CD14-positive monocyte (primary cell): Measurements from ENCODE around the gene SULT1B1. TPM values are rescaled to one million over a fixed set of nuclear protein-coding genes. Genes with fewer than 3 reads are reported as not detected.

Experiments used
- DNase-seq, 3 donors: peaks; one replicate each; pipeline ENCODE4 v3.0.0-alpha.2; 2011 to 2022
- H2AFZ ChIP-seq: 2 replicates; pipeline ENCODE4 v1.6.0; 2012; ENCODE audit warnings: mild to moderate bottlenecking, low read depth, low read length, inconsistent platforms; ENCODE audit not compliant: insufficient read depth, poor library complexity, severe bottlenecking
- H3K27ac ChIP-seq, 2 donors: 1 replicate in 1 of 2; 2 replicates in 1 of 2; pipeline ENCODE4 v1.5.1; 2012 to 2013; ENCODE audit warnings: low read length in 2 of 2, control low read depth in 1 of 2, inconsistent platforms in 1 of 2, low read depth in 1 of 2, mild to moderate bottlenecking in 1 of 2
- H3K27me3 ChIP-seq, 2 donors: one replicate each; pipeline versions ENCODE4 v1.6.0 to v1.6.1; 2011 to 2013; ENCODE audit warnings: low read length in 2 of 2; ENCODE audit not compliant: control insufficient read depth in 2 of 2, insufficient read depth in 2 of 2
- H3K36me3 ChIP-seq, 2 donors: replicated peaks in 1 of 2; 1 replicate in 1 of 2; 2 replicates in 1 of 2; pipeline versions ENCODE4 v1.5.1 to v1.6.1; 2012 to 2013; ENCODE audit warnings: low read length in 2 of 2, control low read depth in 1 of 2, inconsistent platforms in 1 of 2, mild to moderate bottlenecking in 1 of 2; ENCODE audit not compliant: insufficient read depth in 2 of 2, control insufficient read depth in 1 of 2
- H3K4me1 ChIP-seq, 2 donors: 1 replicate in 1 of 2; 2 replicates in 1 of 2; pipeline versions ENCODE4 v1.5.1 to v1.6.1; 2012 to 2013; ENCODE audit warnings: low read length in 2 of 2, control low read depth in 1 of 2, inconsistent platforms in 1 of 2, mild to moderate bottlenecking in 1 of 2, moderate library complexity in 1 of 2; ENCODE audit not compliant: insufficient read depth in 2 of 2, control insufficient read depth in 1 of 2
- H3K4me2 ChIP-seq: replicated peaks from 2 replicates; pipeline ENCODE3; 2012; ENCODE audit warnings: low read length, moderate library complexity, mild to moderate bottlenecking; ENCODE audit not compliant: poor library complexity, severe bottlenecking; ENCODE audit errors: extremely low read depth
- H3K4me3 ChIP-seq, 3 experiments: fragments of 200-600 bp in 1 of 3; sonication (generic) in 1 of 3; replicated peaks in 1 of 3; 1 replicate in 2 of 3; 2 replicates in 1 of 3; pipeline ENCODE4 v1.5.1; 2011 to 2013; ENCODE audit warnings: low read length in 3 of 3, mild to moderate bottlenecking in 3 of 3, control low read depth in 2 of 3, low read depth in 2 of 3, inconsistent platforms in 1 of 3, moderate library complexity in 1 of 3
- H3K79me2 ChIP-seq: 2 replicates; pipeline ENCODE4 v1.6.0; 2012; ENCODE audit warnings: mild to moderate bottlenecking, control low read depth, inconsistent platforms, low read length, moderate library complexity; ENCODE audit not compliant: insufficient read depth
- H3K9ac ChIP-seq: 2 replicates; pipeline ENCODE4 v1.6.0; 2017; ENCODE audit warnings: low read length, mild to moderate bottlenecking; ENCODE audit not compliant: insufficient read depth, poor library complexity, severe bottlenecking
- H3K9me3 ChIP-seq, 2 donors: replicated peaks in 1 of 2; 1 replicate in 1 of 2; 2 replicates in 1 of 2; pipeline versions ENCODE4 v1.5.1 to v1.6.1; 2012 to 2013; ENCODE audit warnings: low read length in 2 of 2, control low read depth in 1 of 2; ENCODE audit not compliant: control insufficient read depth in 1 of 2, insufficient read depth in 1 of 2
- H4K20me1 ChIP-seq: 2 replicates; pipeline ENCODE4 v1.6.0; 2012; ENCODE audit warnings: mild to moderate bottlenecking, low read length, control low read depth, moderate library complexity; ENCODE audit not compliant: insufficient read depth
- H3K27ac Mint-ChIP-seq, 7 donors: one replicate each; pipeline ENCODE4 v1.8.0; 2020; ENCODE audit warnings: mild to moderate bottlenecking in 7 of 7, mixed read lengths in 7 of 7, moderate library complexity in 6 of 7, inconsistent platforms in 2 of 7
- H3K27me3 Mint-ChIP-seq, 3 donors: one replicate each; pipeline ENCODE4 v1.8.0; 2021 to 2022; ENCODE audit warnings: low read depth in 3 of 3, mild to moderate bottlenecking in 3 of 3, mixed read lengths in 3 of 3, moderate library complexity in 3 of 3, inconsistent platforms in 1 of 3
- H3K36me3 Mint-ChIP-seq, 2 donors: one replicate each; pipeline ENCODE4 v1.8.0; 2020; ENCODE audit warnings: mixed read lengths in 2 of 2, inconsistent platforms in 1 of 2, mild to moderate bottlenecking in 1 of 2
- H3K4me1 Mint-ChIP-seq: one replicate; pipeline ENCODE4 v1.8.0; 2020; ENCODE audit warnings: mild to moderate bottlenecking, mixed read lengths
- H3K4me3 Mint-ChIP-seq, 2 donors: one replicate each; pipeline ENCODE4 v1.8.0; 2020; ENCODE audit warnings: mild to moderate bottlenecking in 2 of 2, mixed read lengths in 2 of 2, moderate library complexity in 1 of 2
- H3K9me3 Mint-ChIP-seq, 7 donors: one replicate each; pipeline ENCODE4 v1.8.0; 2020 to 2022; ENCODE audit warnings: mixed read lengths in 7 of 7, mild to moderate bottlenecking in 6 of 7, moderate library complexity in 6 of 7, inconsistent platforms in 2 of 7
- CTCF ChIP-seq: fragments of 200-600 bp; IDR thresholded peaks from one replicate; pipeline ENCODE4 v1.8.0; 2022; ENCODE audit warnings: antibody characterized with exemption, mild to moderate bottlenecking
- WGBS: methylation state at CpG from one replicate; pipeline ENCODE4 v1.1.5; 2013; ENCODE audit warnings: missing lambda C conversion rate; ENCODE audit not compliant: insufficient coverage; 5-methylcytosine and 5-hydroxymethylcytosine counted together
- intact Hi-C, 2 donors: fragments of 100-400 bp; cut with micrococcal nuclease; formaldehyde crosslinking; loops; one replicate each; pipeline versions ENCODE4 v1.15.0 to v1.15.1; 2023
- polyA plus RNA-seq, 3 donors: library from polyadenylated mRNA; depleted of rRNA in 1 of 3; unstranded in 2 of 3; stranded (reverse) in 1 of 3; fragments of 300-500 nt in 2 of 3; fragments of >200 nt in 1 of 3; fragmentation: Illumina TruSeq in 2 of 3; gene quantifications; 1 replicate in 2 of 3; 2 replicates in 1 of 3; pipeline ENCODE4 v1.2.3, GENCODE V29; 2012 to 2021

Gene SULT1B1
- polyA plus RNA-seq, 3 donors, result 3.4 to 15.6 (median 11.2) TPM

- no CpG with 5 or more reads among the region's 1 CpG for WGBS
- peak; percentile 38 to 63 (median 49) for DNase-seq
- intact Hi-C loops, result loop anchor here in 1 of 2 donors (5.0 kb wide), 1 partner anchor 193 kb away; no protein-coding TSS in a partner anchor
- H3K9ac ChIP-seq, result no peak overlapping the region
- no peaks in the 10 kb centered on the region for H4K20me1 ChIP-seq
- peaks cover 0 to 5% of the 10 kb centered on the region in 2 donors for H3K4me1 ChIP-seq
- H3K4me3 Mint-ChIP-seq, result no peak overlapping the region
- H3K79me2 ChIP-seq, result no peaks in the 10 kb centered on the region
- H3K9me3 Mint-ChIP-seq, result peaks cover 0 to 4% (median 0%) of the 10 kb centered on the region in 7 donors
- no peaks in the 10 kb centered on the region for H3K9me3 ChIP-seq
- H3K4me2 ChIP-seq, result peak overlapping the region; percentile 63
- no peak overlapping the region for H2AFZ ChIP-seq
- no peaks in the 10 kb centered on the region for H3K27me3 ChIP-seq
- peaks cover 0 to 1% of the 10 kb centered on the region in 2 donors for H3K36me3 Mint-ChIP-seq
- H3K4me3 ChIP-seq, result peak overlapping the region in 1 of 3 experiments; percentile 47
- no peak overlapping the region for H3K27ac ChIP-seq
- peaks cover 0 to 4% (median 4%) of the 10 kb centered on the region in 3 donors for H3K27me3 Mint-ChIP-seq
- peaks cover 6% of the 10 kb centered on the region for H3K4me1 Mint-ChIP-seq
- peak; percentile 83 for TF ChIP-seq CTCF
- H3K27ac Mint-ChIP-seq, result no peak overlapping the region
- H3K36me3 ChIP-seq, result no peaks in the 10 kb centered on the region
These were observed 70.8 kb downstream of the SULT1B1 start for GRCh38 chr4:69689599-69689998.

GRCh38 chr4:69684804-69685203 lies 75.6 kb downstream of the SULT1B1 start:
- no peaks in the 10 kb centered on the region for H3K79me2 ChIP-seq
- DNase-seq, result no peak
- Mint-ChIP-seq H3K9me3 (no peaks in the 10 kb centered on the region), H3K27me3 (peaks cover 0 to 8% (median 4%) of the 10 kb centered on the region in 3 donors), H3K4me3 (no peak overlapping the region), H3K4me1 (peaks cover 3% of the 10 kb centered on the region), H3K27ac (no peak overlapping the region), H3K36me3 (no peaks in the 10 kb centered on the region)
- WGBS, result no CpG with 5 or more reads among the region's 4 CpGs
- no peaks in the 10 kb centered on the region for H3K36me3 ChIP-seq
- no peak overlapping the region for H2AFZ ChIP-seq
- no peak overlapping the region for H3K27ac ChIP-seq
- H3K27me3 ChIP-seq, result no peaks in the 10 kb centered on the region
- no peak overlapping the region for H3K4me2 ChIP-seq
- H3K9me3 ChIP-seq, result no peaks in the 10 kb centered on the region
- no peak for TF ChIP-seq CTCF
- peaks cover 0 to 2% of the 10 kb centered on the region in 2 donors for H3K4me1 ChIP-seq
- H3K9ac ChIP-seq, result no peak overlapping the region
- intact Hi-C loops, result loop anchor here in 1 of 2 donors (5.0 kb wide), 1 partner anchor 197 kb away; no protein-coding TSS in a partner anchor
- no peak overlapping the region for H3K4me3 ChIP-seq
- no peaks in the 10 kb centered on the region for H4K20me1 ChIP-seq

Other genes starting within 250 kb of the SULT1B1 start
- gene UGT2A2, start 121.0 kb downstream of the SULT1B1 start, polyA plus RNA-seq, result not detected
- gene UGT2A1, start 107.4 kb downstream of the SULT1B1 start, polyA plus RNA-seq, result not detected
- not detected for gene SULT1E1, start 99.5 kb upstream of the SULT1B1 start, polyA plus RNA-seq
- not detected for gene CSN1S1, start 170.4 kb upstream of the SULT1B1 start, polyA plus RNA-seq
- not detected for gene CSN2, start 205.1 kb upstream of the SULT1B1 start, polyA plus RNA-seq
- not detected for gene STATH, start 235.3 kb upstream of the SULT1B1 start, polyA plus RNA-seq